ENCODE data around the gene C1QTNF9.

C1QTNF9 gene

GRCh38 chr13:24307211-24308067 lies 1.9 kb upstream of the C1QTNF9 start:
- Histone ChIP-seq H3K27ac (ENCODE audit: extremely low read depth, low read depth, low read length) (no peak overlapping the region), H3K4me3 (ENCODE audit: low read depth, low read length) (no peak overlapping the region), H3K4me1 (ENCODE audit: control insufficient read depth, insufficient read depth, low read length) (no peaks in the 10 kb centered on the region), H3K36me3 (ENCODE audit: control insufficient read depth in 2 of 2, insufficient read depth in 1 of 2, low read length in 2 of 2) (peaks cover 0 to 14% of the 10 kb centered on the region in 2 experiments; a peak in 1 of 3 replicates), H3K9me3 (ENCODE audit: control insufficient read depth, insufficient read depth, low read depth, low read length) (no peaks in the 10 kb centered on the region)
- CTCF ChIA-PET, result interaction anchor here (0.6 kb wide), 1 partner anchor 47 kb away, joined by 3 read pairs; no protein-coding TSS in a partner anchor
- POLR2A ChIA-PET, result no interaction called here
- TF ChIP-seq, protein P1, sequence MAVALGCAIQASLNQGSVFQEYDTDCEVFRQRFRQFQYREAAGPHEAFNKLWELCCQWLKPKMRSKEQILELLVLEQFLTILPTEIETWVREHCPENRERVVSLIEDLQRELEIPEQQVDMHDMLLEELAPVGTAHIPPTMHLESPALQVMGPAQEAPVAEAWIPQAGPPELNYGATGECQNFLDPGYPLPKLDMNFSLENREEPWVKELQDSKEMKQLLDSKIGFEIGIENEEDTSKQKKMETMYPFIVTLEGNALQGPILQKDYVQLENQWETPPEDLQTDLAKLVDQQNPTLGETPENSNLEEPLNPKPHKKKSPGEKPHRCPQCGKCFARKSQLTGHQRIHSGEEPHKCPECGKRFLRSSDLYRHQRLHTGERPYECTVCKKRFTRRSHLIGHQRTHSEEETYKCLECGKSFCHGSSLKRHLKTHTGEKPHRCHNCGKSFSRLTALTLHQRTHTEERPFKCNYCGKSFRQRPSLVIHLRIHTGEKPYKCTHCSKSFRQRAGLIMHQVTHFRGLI (tag by site-specific recombination; IDR thresholded peaks at IDR 0.05), result no peak
- TF ChIP-seq EGR2 (tag by site-specific recombination; IDR thresholded peaks at IDR 0.05; ENCODE audit: low read depth) (no peak), ZNF433 (tag by site-specific recombination; IDR thresholded peaks at IDR 0.05; ENCODE audit: low read depth) (no peak), ZNF211 (tag by site-specific recombination; IDR thresholded peaks at IDR 0.05; ENCODE audit: low read depth) (no peak), KLF7 (tag by site-specific recombination; IDR thresholded peaks at IDR 0.05; ENCODE audit: borderline replicate concordance) (no peak)

GRCh38 chr13:24308068-24308445 lies 1.3 kb upstream of the C1QTNF9 start:
- CTCF ChIA-PET, result no interaction called here
- POLR2A ChIA-PET, result no interaction called here

GRCh38 chr13:24308488-24309020 lies 826 bp upstream of the C1QTNF9 start:
- H3K27ac ChIP-seq (ENCODE audit: extremely low read depth, low read depth, low read length), result no peak overlapping the region
- ChIA-PET CTCF (no interaction called here), POLR2A (no interaction called here)
- H3K4me1 ChIP-seq (ENCODE audit: control insufficient read depth, insufficient read depth, low read length), result no peaks in the 10 kb centered on the region
- H3K36me3 ChIP-seq (ENCODE audit: control insufficient read depth in 2 of 2, insufficient read depth in 1 of 2, low read length in 2 of 2), result peaks cover 0 to 5% of the 10 kb centered on the region in 2 experiments; a peak in 1 of 3 replicates
- H3K4me3 ChIP-seq (ENCODE audit: low read depth, low read length), result no peak overlapping the region
- no peaks in the 10 kb centered on the region for H3K9me3 ChIP-seq (ENCODE audit: control insufficient read depth, insufficient read depth, low read depth, low read length)
- TF ChIP-seq ZNF571 (tag by site-specific recombination; IDR thresholded peaks at IDR 0.05), result no peak
- TF ChIP-seq, protein P2, sequence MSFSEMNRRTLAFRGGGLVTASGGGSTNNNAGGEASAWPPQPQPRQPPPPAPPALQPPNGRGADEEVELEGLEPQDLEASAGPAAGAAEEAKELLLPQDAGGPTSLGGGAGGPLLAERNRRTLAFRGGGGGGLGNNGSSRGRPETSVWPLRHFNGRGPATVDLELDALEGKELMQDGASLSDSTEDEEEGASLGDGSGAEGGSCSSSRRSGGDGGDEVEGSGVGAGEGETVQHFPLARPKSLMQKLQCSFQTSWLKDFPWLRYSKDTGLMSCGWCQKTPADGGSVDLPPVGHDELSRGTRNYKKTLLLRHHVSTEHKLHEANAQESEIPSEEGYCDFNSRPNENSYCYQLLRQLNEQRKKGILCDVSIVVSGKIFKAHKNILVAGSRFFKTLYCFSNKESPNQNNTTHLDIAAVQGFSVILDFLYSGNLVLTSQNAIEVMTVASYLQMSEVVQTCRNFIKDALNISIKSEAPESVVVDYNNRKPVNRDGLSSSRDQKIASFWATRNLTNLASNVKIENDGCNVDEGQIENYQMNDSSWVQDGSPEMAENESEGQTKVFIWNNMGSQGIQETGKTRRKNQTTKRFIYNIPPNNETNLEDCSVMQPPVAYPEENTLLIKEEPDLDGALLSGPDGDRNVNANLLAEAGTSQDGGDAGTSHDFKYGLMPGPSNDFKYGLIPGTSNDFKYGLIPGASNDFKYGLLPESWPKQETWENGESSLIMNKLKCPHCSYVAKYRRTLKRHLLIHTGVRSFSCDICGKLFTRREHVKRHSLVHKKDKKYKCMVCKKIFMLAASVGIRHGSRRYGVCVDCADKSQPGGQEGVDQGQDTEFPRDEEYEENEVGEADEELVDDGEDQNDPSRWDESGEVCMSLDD (tag by site-specific recombination; IDR thresholded peaks at IDR 0.05), result no peak
- TF ChIP-seq ZNF274 (IDR thresholded peaks at IDR 0.05; ENCODE audit: low read length), result no peak
- no peak for TF ChIP-seq ZNF274 (tag by site-specific recombination; IDR thresholded peaks at IDR 0.05; ENCODE audit: borderline replicate concordance)
- TF ChIP-seq HIC1 (tag by site-specific recombination; IDR thresholded peaks at IDR 0.05), result no peak
- TF ChIP-seq ZNF623 (tag by site-specific recombination; IDR thresholded peaks at IDR 0.05), result no peak

More at GRCh38 chr13:24308068-24308445, 1.3 kb upstream of the C1QTNF9 start:
- H3K36me3 ChIP-seq (ENCODE audit: control insufficient read depth in 2 of 2, insufficient read depth in 1 of 2, low read length in 2 of 2), result peaks cover 0 to 8% of the 10 kb centered on the region in 2 experiments; a peak in 1 of 3 replicates
- H3K9me3 ChIP-seq (ENCODE audit: control insufficient read depth, insufficient read depth, low read depth, low read length), result no peaks in the 10 kb centered on the region
- H3K4me1 ChIP-seq (ENCODE audit: control insufficient read depth, insufficient read depth, low read length), result no peaks in the 10 kb centered on the region
- H3K27ac ChIP-seq (ENCODE audit: extremely low read depth, low read depth, low read length), result no peak overlapping the region
- H3K4me3 ChIP-seq (ENCODE audit: low read depth, low read length), result no peak overlapping the region
- TF ChIP-seq ZFP3 (tag by site-specific recombination; IDR thresholded peaks at IDR 0.05; ENCODE audit: low read depth) (no peak), ZNF121 (tag by site-specific recombination; IDR thresholded peaks at IDR 0.05) (no peak), ZNF26 (tag by site-specific recombination; IDR thresholded peaks at IDR 0.05) (no peak), AEBP2 (tag by site-specific recombination; IDR thresholded peaks at IDR 0.05; ENCODE audit: borderline replicate concordance) (no peak), MEIS1 (CRISPR knock-in tag; IDR thresholded peaks at IDR 0.05; ENCODE audit: borderline replicate concordance) (no peak), ZNF19 (tag by site-specific recombination; IDR thresholded peaks at IDR 0.05; ENCODE audit: low read depth) (no peak), ZNF211 (tag by site-specific recombination; IDR thresholded peaks at IDR 0.05; ENCODE audit: low read depth) (no peak), OSR2 (tag by site-specific recombination; IDR thresholded peaks at IDR 0.05) (no peak), ZNF302 (tag by site-specific recombination; IDR thresholded peaks at IDR 0.05; ENCODE audit: low read depth) (no peak), YY1 (tag by site-specific recombination; IDR thresholded peaks at IDR 0.05) (no peak)

Data from HEK293 (cell line).